GM12872 (cell line): Measurements from ENCODE around the gene HSDL1.

Source experiments
- CTCF ChIP-seq: IDR thresholded peaks from 3 replicates; pipeline ENCODE4 v1.5.1; 2011; ENCODE audit warnings: low read depth, mild to moderate bottlenecking, low read length, moderate library complexity; ENCODE audit not compliant: insufficient read depth

Gene HSDL1

DNA sequence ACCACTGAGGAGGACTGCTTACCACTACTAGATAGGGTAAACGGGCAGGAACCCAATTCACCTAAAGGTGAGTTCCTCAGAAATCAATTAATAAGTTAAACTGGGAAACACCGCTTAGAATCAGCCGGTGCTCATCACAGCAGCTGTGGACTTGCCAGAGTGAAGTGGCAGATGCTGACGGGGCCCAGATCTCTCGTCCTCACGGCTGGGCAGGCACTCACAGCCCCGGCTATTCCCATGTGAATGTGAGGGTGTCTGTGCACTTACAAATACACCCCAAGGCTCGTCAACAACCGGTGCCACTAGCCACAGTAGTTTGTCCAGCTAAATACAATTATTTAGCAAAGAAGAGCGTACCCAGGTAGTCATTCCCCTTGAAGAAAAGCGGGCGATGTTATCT is 58.0 kb downstream of the HSDL1 start:
- TF ChIP-seq CTCF = no peak

GRCh38 chr16:84086341-84086740 is 58.6 kb downstream of the HSDL1 start:
- TF ChIP-seq CTCF = 0 out of 3 replicates have a peak, but pooled peaks have one; percentile 16

GRCh38 chr16:84085773-84086172 is 59.2 kb downstream of the HSDL1 start:
- no peak for TF ChIP-seq CTCF

GRCh38 chr16:84085271-84085667 is 59.7 kb downstream of the HSDL1 start:
- TF ChIP-seq CTCF = no peak

- peak; percentile 95 for TF ChIP-seq CTCF
These were observed 60.3 kb downstream of the HSDL1 start for GRCh38 chr16:84084570-84085270.

GRCh38 chr16:84082835-84083569 is 62.0 kb downstream of the HSDL1 start:
- no peak for TF ChIP-seq CTCF

GRCh38 chr16:84082110-84082509 is 62.9 kb downstream of the HSDL1 start:
- TF ChIP-seq CTCF = no peak
